Measurements from ENCODE around the gene PIGK. TPM values are rescaled to one million over a fixed set of nuclear protein-coding genes. Genes with fewer than 3 reads are reported as not detected.

The PIGK gene
- total RNA-seq, 1 experiment from 2014 or later, result 23.3 TPM

GRCh38 chr1:77081834-77082233, 137.4 kb downstream of the PIGK start:
- no peaks in the 10 kb centered on the region for H4K20me1 ChIP-seq (ENCODE audit: insufficient read depth)
- ChIA-PET RAD21 (ENCODE audit: low non-redundant PET in 1 of 2, low total read pairs in 2 of 2, uncharacterized antibody in 2 of 2, unreplicated experiment in 2 of 2) (no interaction called here), CTCF (no interaction called here), POLR2A (no interaction called here)
- DNase-seq (ENCODE audit: low read depth, low spot score) (no peak), ATAC-seq (no peak)
- H3K9me2 ChIP-seq (ENCODE audit: insufficient read depth), result no peaks in the 10 kb centered on the region
- no peaks in the 10 kb centered on the region for H3K9me3 ChIP-seq (ENCODE audit: control insufficient read depth in 1 of 2, insufficient read depth in 1 of 2, low read depth in 1 of 2, low read length in 2 of 2)
- H3K4me2 ChIP-seq (ENCODE audit: low read length), result no peak overlapping the region
- H3K9ac ChIP-seq (ENCODE audit: low read length), result no peak overlapping the region
- no peak overlapping the region for H3K27ac ChIP-seq (ENCODE audit: low read depth, low read length)
- BruUV-seq (replicated peaks), result no TSS peak
- no peaks in the 10 kb centered on the region for H3K79me2 ChIP-seq (ENCODE audit: insufficient read depth, low read length)
- TF ChIP-seq SRF (IDR thresholded peaks at IDR 0.05; ENCODE audit: low read depth) (no peak), ELF1 (IDR thresholded peaks at IDR 0.05; ENCODE audit: borderline replicate concordance, low read depth) (no peak), ZFX (IDR thresholded peaks at IDR 0.05) (no peak), EZH2 (IDR thresholded peaks at IDR 0.05) (no peak), POLR2A (IDR thresholded peaks at IDR 0.05; ENCODE audit: borderline replicate concordance, extremely low read depth, insufficient read depth, insufficient read length) (no peak), EZH2phosphoT487 (IDR thresholded peaks at IDR 0.05; ENCODE audit: borderline replicate concordance) (no peak), JUND (IDR thresholded peaks at IDR 0.05) (no peak), POLR2AphosphoS5 (IDR thresholded peaks at IDR 0.05; ENCODE audit: low read depth, low read length) (no peak), CEBPB (IDR thresholded peaks at IDR 0.05; ENCODE audit: low read depth) (no peak), TCF7L2 (IDR thresholded peaks at IDR 0.05; ENCODE audit: borderline replicate concordance, extremely low read depth, insufficient read depth, insufficient read length) (no peak), SIN3A (IDR thresholded peaks at IDR 0.05; ENCODE audit: low read depth) (no peak), ATF3 (IDR thresholded peaks at IDR 0.05) (no peak)
- TF ChIP-seq, protein P1, sequence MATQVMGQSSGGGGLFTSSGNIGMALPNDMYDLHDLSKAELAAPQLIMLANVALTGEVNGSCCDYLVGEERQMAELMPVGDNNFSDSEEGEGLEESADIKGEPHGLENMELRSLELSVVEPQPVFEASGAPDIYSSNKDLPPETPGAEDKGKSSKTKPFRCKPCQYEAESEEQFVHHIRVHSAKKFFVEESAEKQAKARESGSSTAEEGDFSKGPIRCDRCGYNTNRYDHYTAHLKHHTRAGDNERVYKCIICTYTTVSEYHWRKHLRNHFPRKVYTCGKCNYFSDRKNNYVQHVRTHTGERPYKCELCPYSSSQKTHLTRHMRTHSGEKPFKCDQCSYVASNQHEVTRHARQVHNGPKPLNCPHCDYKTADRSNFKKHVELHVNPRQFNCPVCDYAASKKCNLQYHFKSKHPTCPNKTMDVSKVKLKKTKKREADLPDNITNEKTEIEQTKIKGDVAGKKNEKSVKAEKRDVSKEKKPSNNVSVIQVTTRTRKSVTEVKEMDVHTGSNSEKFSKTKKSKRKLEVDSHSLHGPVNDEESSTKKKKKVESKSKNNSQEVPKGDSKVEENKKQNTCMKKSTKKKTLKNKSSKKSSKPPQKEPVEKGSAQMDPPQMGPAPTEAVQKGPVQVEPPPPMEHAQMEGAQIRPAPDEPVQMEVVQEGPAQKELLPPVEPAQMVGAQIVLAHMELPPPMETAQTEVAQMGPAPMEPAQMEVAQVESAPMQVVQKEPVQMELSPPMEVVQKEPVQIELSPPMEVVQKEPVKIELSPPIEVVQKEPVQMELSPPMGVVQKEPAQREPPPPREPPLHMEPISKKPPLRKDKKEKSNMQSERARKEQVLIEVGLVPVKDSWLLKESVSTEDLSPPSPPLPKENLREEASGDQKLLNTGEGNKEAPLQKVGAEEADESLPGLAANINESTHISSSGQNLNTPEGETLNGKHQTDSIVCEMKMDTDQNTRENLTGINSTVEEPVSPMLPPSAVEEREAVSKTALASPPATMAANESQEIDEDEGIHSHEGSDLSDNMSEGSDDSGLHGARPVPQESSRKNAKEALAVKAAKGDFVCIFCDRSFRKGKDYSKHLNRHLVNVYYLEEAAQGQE (IDR thresholded peaks at IDR 0.05; ENCODE audit: low read depth), result no peak
- intact Hi-C loops (cut with micrococcal nuclease), result no loop called here
- no peaks in the 10 kb centered on the region for H3K36me3 ChIP-seq (ENCODE audit: control insufficient read depth in 1 of 2, insufficient read depth in 2 of 2, low read length in 2 of 2)
- H3K4me3 ChIP-seq (replicated peaks in 1 of 2; ENCODE audit: low read depth in 1 of 2, low read length in 2 of 2), result no peak overlapping the region
- H3K27me3 ChIP-seq (ENCODE audit: insufficient read depth, low read length), result no peaks in the 10 kb centered on the region
- H3K4me1 ChIP-seq (ENCODE audit: control insufficient read depth in 1 of 2, insufficient read depth in 2 of 2, low read length in 2 of 2), result no peaks in the 10 kb centered on the region
- no peak overlapping the region for H2AFZ ChIP-seq (ENCODE audit: low read depth, low read length, poor library complexity, severe bottlenecking)

Data from HCT116 (cell line).